ENCODE results near the gene SELENOH. TPM values are rescaled to one million over a fixed set of nuclear protein-coding genes. Genes with fewer than 3 reads are reported as not detected.

The SELENOH gene
- total and polyA plus RNA-seq, 2 of the 8 experiments (the other 6 are each of a cell fraction or from before 2014, with no cell fraction given), result 243 to 264 TPM

DNA sequence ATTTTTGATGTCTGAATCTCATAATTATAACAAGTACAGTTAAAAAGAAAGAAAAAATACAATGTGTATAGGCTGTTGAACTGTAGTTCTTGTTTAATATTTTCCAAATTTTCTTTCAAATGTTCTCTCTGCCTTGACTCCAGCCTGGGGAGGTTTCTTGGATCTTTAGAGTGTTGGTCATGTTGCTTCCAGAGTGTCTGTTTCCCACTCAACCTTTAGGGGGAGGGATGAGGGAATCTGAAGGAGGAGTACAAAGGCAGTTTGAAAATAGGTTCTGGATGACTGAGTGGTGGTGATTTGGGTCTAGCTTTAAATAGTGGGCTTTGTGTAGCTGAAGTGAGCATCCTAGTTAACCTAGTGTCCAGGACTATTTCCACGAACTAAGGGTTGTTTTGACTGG is 22.3 kb downstream of the SELENOH start:
- Histone ChIP-seq H2BK5ac (ENCODE audit: low read depth, low read length) (no peak overlapping the region), H2BK15ac (ENCODE audit: low read length) (no peak overlapping the region), H4K20me1 (replicated peaks in 1 of 2; ENCODE audit: control insufficient read depth in 1 of 2, insufficient read depth in 2 of 2, low read length in 2 of 2) (peaks cover 4 to 5% of the 10 kb centered on the region in 2 experiments), H3K23ac (ENCODE audit: insufficient read length) (no peak overlapping the region), H3K9ac (replicated peaks in 1 of 4; ENCODE audit: extremely low read depth in 1 of 4, low read depth in 3 of 4, low read length in 3 of 4) (peak overlapping the region; percentile 9 to 87 (median 38); a peak in 4 of 7 replicates), H3K79me2 (ENCODE audit: control insufficient read depth in 1 of 2, insufficient read depth in 2 of 2, low read length in 2 of 2) (peaks cover 43 to 68% of the 10 kb centered on the region in 2 experiments), H2BK120ac (replicated peaks; ENCODE audit: low read depth, low read length) (no peak overlapping the region), H3K4me2 (ENCODE audit: insufficient read depth in 1 of 2, low read depth in 2 of 2, low read length in 2 of 2) (peak overlapping the region; percentile 68 to 78), H2BK20ac (ENCODE audit: low read length) (no peak overlapping the region), H3K27me3 (replicated peaks in 1 of 4; ENCODE audit: control insufficient read depth in 3 of 4, extremely low read depth in 1 of 4, insufficient read depth in 3 of 4, low read length in 3 of 4) (no peaks in the 10 kb centered on the region), H3K23me2 (ENCODE audit: low read depth, low read length) (peaks cover 4% of the 10 kb centered on the region; the same call in 1 of the 2 replicates), H3K27ac (ENCODE audit: low read depth, low read length) (no peak overlapping the region), H3K4me3 (ENCODE audit: extremely low read depth in 1 of 4, insufficient read depth in 2 of 4, low read depth in 3 of 4, low read length in 4 of 4) (peak overlapping the region; percentile 88 to 97 (median 91)), H3K36me3 (ENCODE audit: control insufficient read depth in 2 of 4, insufficient read depth in 4 of 4, low read length in 3 of 4) (no peaks in the 10 kb centered on the region), H3K4me1 (replicated peaks in 1 of 4; ENCODE audit: control insufficient read depth in 3 of 4, insufficient read depth in 4 of 4, low read length in 3 of 4) (peaks cover 0 to 10% (median 2%) of the 10 kb centered on the region in 4 experiments; a peak in 1 of 7 replicates), H3K56ac (replicated peaks; ENCODE audit: insufficient read length, low read depth, low read length) (no peak overlapping the region), H2AFZ (ENCODE audit: low read length) (no peak overlapping the region), H3K18ac (ENCODE audit: extremely low read depth, low read length) (no peak overlapping the region), H3K9me3 (ENCODE audit: insufficient read depth in 2 of 2, low read depth in 1 of 2, low read length in 1 of 2) (no peaks in the 10 kb centered on the region), H4K5ac (ENCODE audit: insufficient read length, low read depth, low read length) (no peak overlapping the region), H4K8ac (ENCODE audit: extremely low read depth, insufficient read depth, low read length) (no peak overlapping the region), H3K79me1 (ENCODE audit: low read depth, low read length) (peaks cover 7% of the 10 kb centered on the region; the same call in 1 of the 2 replicates), H2AK5ac (ENCODE audit: low read depth, low read length) (no peak overlapping the region), H3K14ac (ENCODE audit: insufficient read length) (no peak overlapping the region), H4K91ac (replicated peaks; ENCODE audit: insufficient read length, low read length) (no peak overlapping the region), H2BK12ac (ENCODE audit: low read depth, low read length) (no peak overlapping the region), H3K4ac (replicated peaks; ENCODE audit: insufficient read length, low read depth, low read length) (no peak overlapping the region)
- TF ChIP-seq RFX5 (IDR thresholded peaks at IDR 0.05; ENCODE audit: borderline replicate concordance, low read depth, low read length), result no peak
- TF ChIP-seq POLR2AphosphoS5 (IDR thresholded peaks at IDR 0.05; ENCODE audit: low read depth, low read length), result 0 out of 2 replicates have a peak, but pooled peaks have one; percentile 15
- TF ChIP-seq POLR2A (IDR thresholded peaks at IDR 0.05; ENCODE audit: control extremely low read depth in 1 of 2, low read depth in 2 of 2, low read length in 2 of 2), result peak in 1 of 2 experiments; percentile 41; a peak in 1 of 3 replicates
- peak; percentile 27 to 29; a peak in 3 of 4 replicates for TF ChIP-seq RAD21 (IDR thresholded peaks at IDR 0.05 in 1 of 2, conservative IDR thresholded peaks at IDR 0.05 in 1 of 2; ENCODE audit: low read depth in 2 of 2, low read length in 2 of 2)
- TF ChIP-seq TAF1 (IDR thresholded peaks at IDR 0.05; ENCODE audit: low read depth, low read length), result 0 out of 2 replicates have a peak, but pooled peaks have one; percentile 26
- TF ChIP-seq, protein P1, sequence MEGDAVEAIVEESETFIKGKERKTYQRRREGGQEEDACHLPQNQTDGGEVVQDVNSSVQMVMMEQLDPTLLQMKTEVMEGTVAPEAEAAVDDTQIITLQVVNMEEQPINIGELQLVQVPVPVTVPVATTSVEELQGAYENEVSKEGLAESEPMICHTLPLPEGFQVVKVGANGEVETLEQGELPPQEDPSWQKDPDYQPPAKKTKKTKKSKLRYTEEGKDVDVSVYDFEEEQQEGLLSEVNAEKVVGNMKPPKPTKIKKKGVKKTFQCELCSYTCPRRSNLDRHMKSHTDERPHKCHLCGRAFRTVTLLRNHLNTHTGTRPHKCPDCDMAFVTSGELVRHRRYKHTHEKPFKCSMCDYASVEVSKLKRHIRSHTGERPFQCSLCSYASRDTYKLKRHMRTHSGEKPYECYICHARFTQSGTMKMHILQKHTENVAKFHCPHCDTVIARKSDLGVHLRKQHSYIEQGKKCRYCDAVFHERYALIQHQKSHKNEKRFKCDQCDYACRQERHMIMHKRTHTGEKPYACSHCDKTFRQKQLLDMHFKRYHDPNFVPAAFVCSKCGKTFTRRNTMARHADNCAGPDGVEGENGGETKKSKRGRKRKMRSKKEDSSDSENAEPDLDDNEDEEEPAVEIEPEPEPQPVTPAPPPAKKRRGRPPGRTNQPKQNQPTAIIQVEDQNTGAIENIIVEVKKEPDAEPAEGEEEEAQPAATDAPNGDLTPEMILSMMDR (IDR thresholded peaks at IDR 0.05; ENCODE audit: control extremely low read depth in 1 of 3, insufficient read depth in 1 of 3, low read depth in 1 of 3, low read length in 3 of 3), result peak in 1 of 3 experiments; percentile 22; a peak in 2 of 4 replicates
- peak; percentile 29 for TF ChIP-seq TAF7 (optimal IDR thresholded peaks at IDR 0.05; ENCODE audit: borderline replicate concordance, low read depth, low read length)
- no peak for TF ChIP-seq PHF8 (conservative IDR thresholded peaks at IDR 0.05; ENCODE audit: low read depth, low read length)
- ChIA-PET POLR2A (ENCODE audit: partially characterized antibody) (interaction anchor here (1.0 to 14.5 kb wide), 7 partner anchors 12 to 51 kb away, joined by 3 to 329 read pairs (median 16); partner anchors contain the start of genes BTBD18, MED19, SELENOH and TMX2), CTCF (ENCODE audit: partially characterized antibody) (interaction anchor here (1.2 to 10.0 kb wide), 9 partner anchors 9 to 46 kb away, joined by 3 to 119 read pairs (median 5); partner anchors contain the start of gene BTBD18)
- FAIRE-seq (no peak), DNase-seq (ENCODE audit: low read depth in 1 of 2, low spot score in 2 of 2) (no peak)
- 13% methylated on average over 1 of the region's 1 CpG; no CpG with 5 or more reads in 1 of the 2 experiments for WGBS, 2 experiments (ENCODE audit: extremely low coverage in 1 of 2, insufficient coverage in 1 of 2, insufficient read length in 1 of 2, insufficient replicate concordance in 2 of 2, low coverage in 1 of 2, low lambda C conversion rate in 2 of 2, missing lambda C conversion rate in 1 of 2)
